NCI-H69 (cell line): Measurements from ENCODE around the gene SEC24D.

Experiments used
- DNase-seq: peaks from one replicate; lab custom pipeline; 2025; lab: John Stamatoyannopoulos, UW

SEC24D gene

DNA sequence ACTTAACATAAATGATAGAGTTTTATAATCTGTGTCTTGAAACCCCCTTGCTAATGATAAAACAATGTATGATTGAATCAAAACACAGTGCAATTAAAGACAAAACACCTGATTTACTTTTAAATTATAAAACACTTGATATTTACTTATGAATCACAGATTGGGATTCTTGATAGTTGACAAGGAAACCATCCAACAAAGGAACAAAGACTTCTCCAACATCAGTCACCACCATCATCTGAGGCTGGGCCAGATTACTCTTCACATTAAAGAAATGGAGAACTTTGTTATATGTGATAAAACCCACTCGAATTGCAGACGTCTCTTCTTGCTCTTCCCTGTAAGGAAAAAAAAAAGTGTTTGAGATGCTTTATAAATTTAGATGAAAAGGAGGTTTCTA is 83.4 kb downstream of the SEC24D start:
- no peak for DNase-seq

DNA sequence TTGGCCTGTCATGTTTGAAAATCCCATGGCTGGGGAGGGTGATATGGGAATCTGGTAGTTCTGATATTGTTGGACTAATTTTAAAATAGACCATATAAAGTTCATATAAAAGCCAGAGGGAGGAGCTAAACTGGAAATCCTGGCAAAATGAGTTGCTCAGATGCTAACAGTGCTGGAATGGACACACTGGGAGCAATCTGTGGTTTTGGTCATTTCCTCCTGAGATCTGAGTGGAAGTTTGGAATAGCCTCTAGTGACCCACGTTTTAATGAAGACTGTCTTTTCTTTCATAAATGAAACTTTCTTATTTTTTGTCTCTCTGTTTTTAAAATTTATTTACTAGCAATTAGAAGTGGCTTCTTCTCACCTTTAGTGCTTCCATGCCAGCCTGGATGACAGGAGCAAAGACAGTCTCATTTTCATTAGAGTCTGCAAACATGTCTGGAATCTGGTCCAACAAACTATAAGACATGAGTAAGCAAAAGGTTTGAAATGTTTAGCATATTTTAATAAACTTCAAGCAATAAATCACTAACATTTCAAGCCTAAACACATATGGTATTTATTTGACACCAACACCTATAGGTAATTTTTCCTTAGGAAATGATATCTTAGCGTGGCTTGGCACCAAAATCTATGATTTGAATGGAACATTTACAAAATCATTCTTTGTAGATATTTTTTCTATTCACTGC is 84.2 kb downstream of the SEC24D start:
- no peak for DNase-seq

DNA sequence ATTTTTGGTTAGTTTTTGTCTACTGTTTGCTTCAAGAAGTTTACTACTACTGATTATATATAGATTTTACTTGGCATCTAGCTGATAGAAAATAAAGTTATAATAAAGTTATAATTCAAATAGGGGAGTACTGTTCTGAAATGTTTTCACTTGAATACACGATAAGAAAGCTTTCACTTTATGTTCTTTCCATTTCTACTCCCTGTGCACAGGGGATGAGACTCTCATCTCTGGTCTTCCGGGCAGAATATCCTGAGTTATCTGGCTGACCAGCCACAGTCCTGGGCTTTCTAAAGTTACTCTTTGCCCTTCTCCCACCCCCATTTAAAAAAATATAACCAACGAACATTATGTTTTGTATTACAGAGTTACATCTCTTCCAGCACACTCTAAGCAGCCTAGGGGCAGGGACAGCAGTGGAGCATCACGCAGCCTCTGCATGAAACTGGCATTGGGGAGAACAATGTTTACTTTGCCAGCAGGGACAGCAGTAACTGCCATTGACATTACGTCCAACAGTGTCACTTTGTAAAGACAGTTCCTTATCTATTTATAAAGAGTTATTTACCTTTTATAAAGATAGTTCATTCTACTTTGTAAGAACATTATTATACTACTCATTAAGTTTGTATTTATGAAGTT is 86.5 kb downstream of the SEC24D start:
- peak; percentile 86 for DNase-seq

DNA sequence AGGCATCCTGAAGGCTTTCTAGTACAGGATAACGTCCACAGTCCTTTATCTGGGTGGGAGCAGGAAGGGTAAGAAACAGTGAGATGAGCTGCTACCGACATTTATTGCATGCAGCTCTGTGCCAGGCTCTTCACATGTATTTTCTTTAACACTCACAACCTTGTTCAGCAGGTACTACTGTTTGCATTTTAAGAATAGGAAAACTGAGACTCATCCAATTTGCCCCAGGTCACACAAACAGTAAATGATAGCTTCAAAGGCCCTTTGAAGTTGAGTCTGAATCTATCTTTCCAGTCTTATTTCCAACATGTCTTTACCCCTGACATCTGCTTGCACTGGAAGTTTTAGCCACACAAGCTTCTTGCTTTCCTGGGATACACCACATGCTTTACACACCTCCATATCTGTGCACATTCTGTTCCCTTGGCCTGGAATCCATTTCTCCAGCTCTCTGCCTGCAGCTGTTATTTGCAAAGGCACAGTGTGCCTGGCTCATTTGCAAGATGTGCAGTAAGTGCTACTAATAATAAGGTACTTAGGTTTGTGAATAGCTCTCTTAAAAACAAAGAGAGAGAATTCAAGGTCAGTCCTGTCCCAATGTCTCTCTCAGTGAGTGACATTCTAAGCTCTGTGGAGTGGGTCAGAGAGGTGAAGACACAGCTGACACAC is 89.5 kb downstream of the SEC24D start:
- peak; percentile 87 for DNase-seq

DNA sequence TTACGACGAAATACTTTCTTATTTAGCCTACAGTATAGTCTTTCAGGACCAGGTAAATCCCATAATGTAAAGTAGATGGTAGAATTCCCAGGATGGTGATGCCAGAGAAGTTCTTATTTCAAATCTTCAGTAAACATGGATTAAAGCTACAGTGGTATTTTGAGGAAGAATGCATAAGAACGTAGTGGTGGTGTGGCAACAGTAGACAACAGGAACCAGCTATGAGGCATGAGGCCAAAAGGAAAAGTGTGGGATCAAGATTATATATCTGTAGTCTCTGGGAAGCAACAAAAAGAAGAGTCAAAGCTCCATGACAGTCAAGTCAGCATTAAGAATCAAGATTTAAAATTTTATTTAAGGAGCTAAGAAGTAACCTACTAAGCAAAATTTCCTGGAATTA is 90.6 kb downstream of the SEC24D start:
- no peak for DNase-seq

DNA sequence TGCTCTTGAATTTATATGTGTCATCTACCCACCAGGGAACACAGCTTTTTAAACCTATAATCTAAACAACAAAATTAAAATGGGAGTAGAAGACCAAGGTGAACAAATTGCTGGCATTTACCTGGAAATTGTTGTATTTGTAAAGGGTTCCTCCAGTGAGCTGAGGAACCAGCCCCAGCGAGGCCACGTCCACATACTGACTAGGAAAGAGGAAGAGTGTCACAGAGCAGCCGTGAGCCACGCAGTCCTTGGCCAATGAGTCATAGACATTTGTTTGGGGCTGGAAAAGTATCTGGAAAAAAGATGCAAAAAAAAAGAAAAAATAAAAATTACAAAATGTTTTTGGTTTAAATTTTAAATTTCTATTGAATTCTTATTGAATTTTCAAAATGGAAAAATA is 92.1 kb downstream of the SEC24D start:
- DNase-seq, result no peak

DNA sequence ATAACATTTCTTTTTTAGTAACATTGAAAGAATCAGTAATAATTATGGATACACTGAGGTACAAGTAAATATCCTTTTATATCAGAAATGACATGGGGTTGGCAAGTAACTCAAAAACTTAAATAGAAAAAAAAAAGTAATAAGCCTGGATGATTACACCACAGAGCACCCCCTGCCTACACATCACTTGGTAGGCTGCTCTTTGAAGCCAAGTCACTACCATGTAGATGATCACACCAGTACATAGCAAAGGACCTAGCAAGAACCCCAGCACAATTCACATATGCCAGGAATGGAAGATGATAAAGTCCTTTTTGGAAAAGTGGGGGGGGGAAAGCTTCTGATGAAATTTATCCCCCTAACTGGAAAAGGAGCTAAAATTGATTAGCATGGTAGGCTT is 93.9 kb downstream of the SEC24D start:
- no peak for DNase-seq

DNA sequence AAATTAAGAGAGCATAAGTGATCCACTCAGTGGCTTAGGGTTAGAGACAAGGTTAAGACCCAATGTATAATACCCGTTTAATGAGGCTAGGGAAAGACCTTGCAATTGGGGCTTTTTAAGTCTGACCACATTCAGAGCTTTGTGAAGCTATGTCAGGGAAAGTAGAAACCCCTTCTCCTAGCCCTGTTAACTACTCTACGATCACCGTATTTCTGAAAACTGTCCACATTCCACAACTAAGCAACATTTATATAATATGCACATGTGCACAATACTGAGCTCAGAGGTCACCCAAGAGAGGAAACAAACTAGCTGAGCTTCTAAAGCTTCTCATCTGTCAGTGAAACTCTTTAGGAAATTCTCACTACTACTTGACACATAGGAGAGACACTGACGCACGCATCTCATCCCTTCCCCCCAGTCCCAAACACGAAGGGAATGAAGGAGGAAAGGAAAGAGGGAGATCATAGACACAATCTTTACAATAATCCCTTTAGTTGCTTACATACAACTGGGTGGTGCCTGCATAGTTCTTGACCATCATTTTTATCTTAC is 94.5 kb downstream of the SEC24D start:
- no peak for DNase-seq

DNA sequence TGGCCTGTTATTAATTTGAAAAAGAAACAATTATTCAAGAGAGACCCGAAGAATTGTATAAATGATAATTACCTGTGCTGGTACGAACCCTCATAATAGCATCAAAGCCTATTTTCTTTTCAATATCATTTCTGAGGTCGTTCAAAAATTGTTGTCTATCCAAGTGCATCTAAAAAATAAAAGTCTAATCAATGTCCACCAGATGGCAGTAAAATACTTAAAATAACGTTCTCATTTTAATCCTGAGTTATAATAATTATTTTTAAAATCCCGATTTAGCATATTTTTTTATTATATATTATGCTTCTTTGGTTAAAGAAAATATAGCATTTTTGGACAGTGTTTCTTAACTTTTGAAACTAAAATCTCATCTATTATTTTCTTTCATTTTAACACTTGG is 95.1 kb downstream of the SEC24D start:
- DNase-seq, result peak; percentile 42

DNA sequence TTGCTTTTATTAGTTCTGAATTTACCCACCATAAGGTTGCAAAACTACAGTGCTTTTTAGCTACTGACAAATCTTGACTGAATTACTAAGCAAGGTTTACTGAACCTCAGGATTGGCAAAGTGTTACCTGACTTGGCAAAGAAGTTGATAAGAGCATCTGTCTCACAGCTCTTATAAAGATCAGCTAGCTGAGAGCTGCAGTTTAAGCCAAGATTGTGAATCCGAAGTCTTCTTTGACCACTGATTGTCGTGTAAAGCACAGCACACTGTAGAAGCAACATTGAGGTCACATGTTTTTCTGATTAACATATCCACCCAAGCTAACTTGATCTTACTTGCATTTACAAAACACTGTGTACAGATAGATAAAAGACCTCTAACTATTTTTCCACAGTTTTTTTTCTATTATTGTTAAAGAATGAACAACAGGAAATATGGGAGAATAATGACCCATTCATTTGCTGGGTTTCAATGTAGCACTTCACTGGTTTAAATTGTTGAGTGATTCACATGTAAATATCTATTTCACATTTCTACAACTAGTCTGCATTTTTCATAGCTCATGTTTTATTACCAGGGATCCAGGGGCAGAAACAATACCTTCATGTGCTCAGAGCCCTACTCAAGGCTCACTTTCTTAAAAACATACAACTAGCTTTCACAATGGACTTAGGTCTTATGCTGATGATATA is 96.8 kb downstream of the SEC24D start:
- no peak for DNase-seq

DNA sequence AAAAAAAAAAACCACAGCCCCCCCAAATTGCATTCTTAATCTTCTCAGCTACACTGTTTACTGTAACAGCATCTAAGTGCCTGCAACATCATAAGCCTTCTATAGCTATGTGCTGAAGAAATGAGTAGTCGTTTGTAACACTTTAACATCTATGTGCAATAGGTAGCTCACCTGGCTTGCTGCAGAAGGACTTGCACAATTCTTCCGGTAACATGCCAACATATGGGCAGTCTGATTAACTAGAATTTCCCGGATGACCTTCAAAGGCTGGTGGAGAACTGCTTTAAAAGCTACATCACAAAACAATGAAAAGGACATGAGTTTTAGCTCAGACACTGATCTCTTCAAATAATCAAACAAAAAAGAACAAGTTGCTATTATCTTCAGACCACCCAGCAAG is 97.8 kb downstream of the SEC24D start:
- DNase-seq, result no peak

DNA sequence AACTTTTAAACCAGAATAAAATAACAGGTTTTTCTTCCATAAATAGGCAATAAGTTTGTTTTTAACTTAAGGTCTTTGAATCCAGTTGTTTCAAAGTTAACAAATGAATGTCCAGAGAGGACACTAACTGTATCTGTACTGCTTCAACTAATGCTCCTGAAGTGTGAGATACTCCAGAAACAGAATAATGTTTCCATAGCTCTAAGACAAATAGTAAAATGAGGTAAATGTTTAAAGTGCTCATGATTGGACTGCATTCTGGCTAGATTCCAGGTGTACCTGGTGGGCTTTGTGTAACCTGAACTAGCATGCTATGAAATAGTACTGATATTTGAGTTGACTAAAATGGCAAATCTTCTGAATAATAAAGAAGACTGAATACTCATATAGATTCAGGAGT is 99.0 kb downstream of the SEC24D start:
- DNase-seq, result peak; percentile 35

DNA sequence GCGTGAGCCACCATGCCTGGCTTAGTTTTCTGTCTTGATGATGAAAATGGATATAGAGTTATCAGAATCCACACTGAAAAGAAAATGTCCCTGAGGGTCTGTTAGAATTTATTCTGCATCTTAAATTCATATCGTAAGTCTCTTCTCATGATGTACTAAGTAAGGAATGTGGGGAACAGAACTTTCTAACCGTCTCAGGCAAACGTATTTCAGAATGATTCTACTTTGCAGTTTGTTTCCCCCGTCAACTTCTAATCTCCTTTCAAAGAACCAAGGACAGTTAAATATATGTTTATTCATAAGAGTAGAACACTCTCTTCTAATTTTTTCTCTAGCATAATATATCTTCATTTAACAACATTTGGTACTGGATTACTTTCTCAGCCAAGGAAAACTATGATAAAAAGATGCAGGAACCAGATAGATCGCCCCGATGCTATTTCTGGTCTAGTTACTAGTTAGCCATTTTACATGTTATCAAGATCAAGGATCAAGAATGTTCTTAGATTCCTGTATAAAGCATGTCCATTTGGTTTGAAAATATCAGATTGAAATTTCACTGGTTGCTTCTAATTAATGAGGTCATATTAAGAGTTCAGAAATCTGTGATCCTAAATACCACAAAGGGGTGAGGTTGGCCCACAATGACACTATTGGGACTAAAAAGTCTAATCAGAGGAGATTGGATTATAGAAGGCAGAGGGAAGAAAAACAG is 101.3 kb downstream of the SEC24D start:
- no peak for DNase-seq

DNA sequence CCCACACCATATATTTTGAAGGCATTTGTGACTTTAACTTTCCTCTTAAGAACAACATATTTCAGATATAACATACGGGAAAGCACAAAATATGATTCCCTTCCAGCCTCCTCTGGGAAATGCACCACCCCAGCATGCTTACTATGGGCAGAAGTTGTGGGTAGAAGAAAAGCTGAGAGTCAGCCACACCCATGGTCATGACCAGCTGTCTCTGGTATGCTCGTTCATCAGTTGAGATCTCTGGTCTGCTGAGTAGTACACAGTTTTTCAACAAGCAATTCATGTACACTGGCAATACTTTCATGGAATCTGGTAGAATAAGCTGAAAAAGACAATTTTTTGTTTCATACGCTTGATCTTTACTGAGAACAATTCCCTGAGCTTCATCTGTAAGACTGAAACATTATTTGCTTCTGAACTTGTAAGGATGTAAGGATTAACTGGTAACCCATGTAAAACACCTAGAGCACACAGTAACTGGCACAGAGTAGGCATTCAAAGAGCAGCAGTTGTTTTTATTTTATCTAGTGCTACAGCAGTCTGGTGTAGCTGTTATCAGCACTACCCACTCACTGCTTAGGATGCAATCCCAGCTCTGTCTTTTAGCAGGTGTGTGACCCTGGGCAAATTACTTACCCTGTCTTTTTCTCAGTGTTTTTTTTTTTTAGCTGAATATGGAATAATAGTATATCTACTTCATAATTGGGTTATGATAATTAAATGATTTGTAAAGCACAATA is 103.2 kb downstream of the SEC24D start:
- DNase-seq, result no peak

DNA sequence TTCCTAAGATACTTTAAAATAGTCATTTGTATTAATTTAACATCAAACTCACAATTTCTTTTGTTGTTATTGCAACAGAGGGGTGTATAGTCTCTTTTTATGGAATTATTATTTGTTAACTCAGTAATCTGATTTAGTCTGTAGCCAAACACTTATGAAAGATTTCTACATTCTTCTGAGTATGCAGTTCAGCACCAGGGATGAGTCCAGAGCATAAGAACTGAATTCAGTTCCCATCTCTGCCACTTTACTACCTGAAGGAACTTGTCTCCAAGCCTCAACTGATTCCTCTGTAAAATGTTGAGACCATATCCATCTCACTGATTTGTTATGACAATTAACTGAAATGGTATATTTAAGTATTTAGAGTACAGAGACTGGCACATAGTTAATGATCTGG is 105.2 kb downstream of the SEC24D start:
- no peak for DNase-seq

DNA sequence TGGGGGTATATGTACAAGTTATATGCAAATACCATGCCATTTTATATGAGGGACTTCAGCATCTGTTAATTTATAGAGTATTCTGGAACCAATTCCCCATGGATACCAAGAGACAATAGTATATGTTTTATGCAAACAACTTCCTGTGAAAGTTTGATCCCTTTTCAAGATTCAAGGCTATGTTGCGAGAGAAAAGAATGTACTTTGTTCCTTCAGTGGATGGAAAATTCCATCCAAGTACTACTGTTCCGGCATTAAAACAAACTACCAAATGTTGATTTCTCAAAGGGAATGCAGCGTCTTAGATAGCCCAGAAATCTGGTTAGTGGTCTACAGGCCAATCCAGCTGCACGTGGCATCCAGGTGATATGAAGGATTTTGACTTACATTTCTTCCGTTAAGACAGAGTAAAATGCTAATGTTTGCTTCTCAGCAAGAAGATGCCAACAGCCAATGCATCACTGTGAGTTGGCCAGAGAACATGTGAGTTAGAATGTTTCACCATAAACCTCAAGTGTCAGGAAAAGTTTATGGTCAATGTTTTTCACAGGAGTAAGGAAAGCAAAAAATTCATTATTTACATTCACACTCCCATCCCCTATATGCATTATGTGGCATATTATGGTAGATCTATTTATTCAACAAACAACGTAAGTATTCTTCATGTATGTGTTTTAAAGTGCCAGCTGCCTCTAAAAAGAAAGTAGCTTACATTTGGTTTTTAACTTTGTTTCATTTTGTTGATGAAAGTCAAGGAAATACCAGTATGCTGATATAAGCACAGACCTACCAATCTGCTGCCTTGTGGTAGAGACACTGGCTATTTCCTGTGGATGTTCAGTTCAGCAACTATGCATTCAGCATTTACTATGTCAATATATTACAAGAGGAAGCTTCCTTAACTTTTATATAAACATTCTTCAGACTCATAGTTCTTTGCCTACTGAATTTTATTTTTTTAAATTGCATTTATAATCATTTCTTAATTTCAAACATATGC is 106.3 kb downstream of the SEC24D start:
- DNase-seq, result no peak

DNA sequence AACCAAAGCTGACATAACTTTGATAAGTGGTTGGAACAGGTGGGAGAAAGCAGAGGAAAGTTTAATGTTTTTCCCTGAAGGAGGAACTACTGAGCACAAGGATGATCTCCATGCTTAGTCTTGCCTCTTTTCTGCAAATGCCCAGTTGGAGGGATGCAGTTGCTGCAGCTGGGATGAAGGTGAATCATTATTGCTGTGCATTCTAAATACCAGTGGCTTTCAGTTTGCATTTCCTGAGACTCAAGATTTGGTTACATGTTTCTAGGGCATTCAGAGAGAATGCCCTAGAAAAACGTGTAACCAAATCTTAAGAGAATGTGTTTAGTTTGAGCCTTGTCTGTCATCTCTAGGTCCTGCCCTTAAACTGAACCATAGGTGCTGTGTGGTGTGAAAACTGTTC is 108.6 kb downstream of the SEC24D start:
- no peak for DNase-seq

DNA sequence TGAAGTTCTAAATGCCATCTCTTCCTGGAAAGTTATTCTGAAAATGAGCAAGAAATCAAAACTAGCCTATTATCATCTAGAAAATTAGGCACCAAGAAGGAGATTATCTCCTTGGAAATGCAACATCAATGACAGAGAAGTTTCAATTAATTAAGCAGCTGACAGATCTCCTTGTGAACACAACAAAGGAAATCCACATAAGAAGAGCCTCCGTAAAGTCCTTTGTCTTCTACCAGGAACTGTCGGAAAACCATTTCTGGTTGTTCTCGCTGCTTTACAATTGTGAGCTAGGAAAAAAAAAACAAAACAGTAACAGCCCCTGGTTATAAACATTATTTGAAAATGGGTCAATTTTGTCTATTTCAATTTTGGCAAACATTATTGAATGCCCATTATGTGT is 112.6 kb downstream of the SEC24D start:
- no peak for DNase-seq

DNA sequence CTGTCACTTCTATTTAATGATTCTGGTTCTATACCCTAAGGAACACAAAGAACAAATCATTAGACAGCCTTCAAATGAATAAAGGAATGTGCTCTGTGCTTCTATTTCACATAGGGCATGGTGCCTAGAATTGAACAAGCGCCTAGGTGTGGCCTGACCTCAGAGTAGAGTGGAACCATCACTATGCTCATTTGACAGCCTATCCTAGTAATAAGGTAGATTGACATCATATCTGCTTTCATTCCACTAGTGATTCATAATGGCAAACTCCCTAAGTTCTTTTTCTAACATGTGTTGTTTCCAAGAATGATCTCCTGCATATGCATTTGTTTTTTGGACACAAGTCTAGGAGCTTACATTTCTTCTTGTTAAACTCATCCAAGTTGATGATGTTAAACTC is 114.2 kb downstream of the SEC24D start:
- DNase-seq, result no peak
